PC-3 (cell line): ENCODE results near the gene MR1. TPM values are rescaled to one million over a fixed set of nuclear protein-coding genes. Genes with fewer than 3 reads are reported as not detected.

ENCODE experiments used
- ATAC-seq: fragments of 200-7000 bp; cut with Tn5 transposase; 2 replicates; pipeline ENCODE4 v1.9.1; 2020; ENCODE audit warnings: mild to moderate bottlenecking, moderate library complexity
- BruUV-seq: library from RNA; stranded (reverse); fragments of 400-500 nt; replicated peaks from 2 replicates; lab custom pipeline; 2021; lab: Mats Ljungman, UMichigan
- CTCF ChIA-PET: fragments of 300-600 bp; sonication (Branson Sonifier 250); formaldehyde crosslinking; loops from one replicate; lab custom pipeline; 2022; ENCODE audit warnings: antibody characterized with exemption; lab: Charles Lee
- POLR2A ChIA-PET: fragments of 300-600 bp; sonication (Branson Sonifier 250); formaldehyde crosslinking; loops from one replicate; lab custom pipeline; 2022; ENCODE audit warnings: antibody characterized with exemption; ENCODE audit not compliant: unreplicated experiment; lab: Charles Lee
- DNase-seq: peaks from one replicate; pipeline ENCODE4 v3.0.0-alpha.2; 2015
- H2AFZ ChIP-seq: fragments of 300-600 bp; sonication (generic); 2 replicates; pipeline ENCODE4 v1.6.0; 2016; ENCODE audit warnings: antibody characterized with exemption, low read length
- H3F3A ChIP-seq: fragments of 300-600 bp; sonication (generic); one replicate; pipeline ENCODE4 v1.6.0; 2017; ENCODE audit warnings: antibody characterized with exemption, low read length, control low read depth, mild to moderate bottlenecking; ENCODE audit not compliant: unreplicated experiment
- H3K27ac ChIP-seq: fragments of 300-600 bp; sonication (generic); 2 replicates; pipeline ENCODE4 v1.5.1; 2016; ENCODE audit warnings: mild to moderate bottlenecking, low read length
- H3K27me3 ChIP-seq: fragments of 300-600 bp; sonication (generic); 2 replicates; pipeline ENCODE4 v1.6.1; 2016; ENCODE audit warnings: low read length, mixed read lengths
- H3K36me3 ChIP-seq: fragments of 300-600 bp; sonication (generic); 2 replicates; pipeline ENCODE4 v1.6.1; 2016; ENCODE audit warnings: low read depth, mixed run types, low read length, mixed read lengths
- H3K4me1 ChIP-seq: fragments of 300-600 bp; sonication (generic); 2 replicates; pipeline ENCODE4 v1.5.1; 2016; ENCODE audit warnings: low read length; ENCODE audit not compliant: insufficient read depth
- H3K4me2 ChIP-seq: fragments of 300-600 bp; sonication (generic); 2 replicates; pipeline ENCODE4 v1.6.0; 2016; ENCODE audit warnings: low read length
- H3K4me3 ChIP-seq: fragments of 300-600 bp; sonication (generic); 2 replicates; pipeline ENCODE4 v1.5.1; 2016; ENCODE audit warnings: mild to moderate bottlenecking, low read length, mixed read lengths
- H3K79me2 ChIP-seq: fragments of 300-600 bp; sonication (generic); 2 replicates; pipeline ENCODE4 v1.6.1; 2017; ENCODE audit warnings: low read length, mixed read lengths
- H3K9ac ChIP-seq: fragments of 300-600 bp; sonication (generic); 2 replicates; pipeline ENCODE4 v1.6.0; 2016; ENCODE audit warnings: mild to moderate bottlenecking, low read length
- H3K9me2 ChIP-seq: fragments of 300-600 bp; sonication (generic); replicated peaks from 2 replicates; pipeline ENCODE4 v1.6.1; 2016; ENCODE audit warnings: mixed run types, low read length, mixed read lengths
- H3K9me3 ChIP-seq: fragments of 300-600 bp; sonication (generic); 2 replicates; pipeline ENCODE4 v1.6.1; 2016; ENCODE audit warnings: low read length, mixed read lengths
- H4K20me1 ChIP-seq: fragments of 300-600 bp; sonication (generic); 2 replicates; pipeline ENCODE4 v1.6.1; 2016; ENCODE audit warnings: low read length, mixed read lengths
- EZH2 ChIP-seq: fragments of 300-600 bp; sonication (generic); IDR thresholded peaks from one replicate; pipeline ENCODE4 v1.6.1; 2017; ENCODE audit warnings: antibody characterized with exemption, mild to moderate bottlenecking, low read length; ENCODE audit not compliant: unreplicated experiment
- EZH2phosphoT487 ChIP-seq: fragments of 300-600 bp; sonication (generic); IDR thresholded peaks from 2 replicates; pipeline ENCODE4 v1.6.1; 2018; ENCODE audit warnings: mild to moderate bottlenecking, antibody characterized with exemption, low read length, borderline replicate concordance
- intact Hi-C: fragments of 100-400 bp; cut with micrococcal nuclease; formaldehyde crosslinking; loops from 2 replicates; pipeline ENCODE4 v1.9.0; 2023
- total RNA-seq: library from RNA; depleted of rRNA; stranded (reverse); fragments of >200 nt; gene quantifications from 2 replicates; pipeline ENCODE4 v1.2.3, GENCODE V29; 2014
- TF ChIP-seq, protein P1 (sequence below): fragments of 300-600 bp; sonication (generic); conservative IDR thresholded peaks from 2 replicates; pipeline ENCODE4 v1.5.1; 2017; ENCODE audit warnings: antibody characterized with exemption, low read depth, mild to moderate bottlenecking, low read length

Gene MR1
- total RNA-seq, 1 experiment from 2014 or later = 3.4 TPM

DNA sequence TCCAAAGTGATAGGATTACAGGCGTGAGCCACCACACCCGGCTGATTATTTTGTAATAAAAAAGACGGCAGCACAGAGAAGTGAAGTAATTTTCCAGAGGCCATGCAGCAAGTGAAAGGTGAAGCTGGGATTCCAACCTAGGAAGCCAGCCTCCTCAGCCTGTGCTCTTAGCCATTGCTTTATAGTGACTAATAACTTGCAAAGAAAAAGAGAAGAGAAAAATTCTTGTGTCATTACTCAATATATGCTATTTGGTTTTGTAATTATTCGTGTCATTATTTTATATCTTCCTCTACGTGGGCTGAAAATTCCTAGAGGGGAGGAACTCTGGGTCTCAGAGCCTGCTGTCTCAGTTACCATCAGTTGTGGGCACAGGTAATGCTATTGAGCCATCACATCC, 53.1 kb downstream of the MR1 start:
- Histone ChIP-seq H3K4me2 (peak overlapping the region; percentile 92), H3K27me3 (no peaks in the 10 kb centered on the region), H3K4me1 (peaks cover 15% of the 10 kb centered on the region), H3K27ac (peak overlapping the region; percentile 90), H3K9ac (peak overlapping the region; percentile 68), H2AFZ (no peak overlapping the region), H3F3A (peaks cover 14% of the 10 kb centered on the region), H3K36me3 (peaks cover 25% of the 10 kb centered on the region), H4K20me1 (peaks cover 25% of the 10 kb centered on the region), H3K9me2 (no peaks in the 10 kb centered on the region), H3K4me3 (peak overlapping the region; percentile 99; the same call in 1 of the 2 replicates), H3K79me2 (peaks cover 47% of the 10 kb centered on the region), H3K9me3 (no peaks in the 10 kb centered on the region)
- no TSS peak for BruUV-seq
- POLR2A ChIA-PET = no interaction called here
- DNase-seq (peak; percentile 86), ATAC-seq (peak; percentile 28)
- TF ChIP-seq EZH2 = no peak
- TF ChIP-seq, protein P1, sequence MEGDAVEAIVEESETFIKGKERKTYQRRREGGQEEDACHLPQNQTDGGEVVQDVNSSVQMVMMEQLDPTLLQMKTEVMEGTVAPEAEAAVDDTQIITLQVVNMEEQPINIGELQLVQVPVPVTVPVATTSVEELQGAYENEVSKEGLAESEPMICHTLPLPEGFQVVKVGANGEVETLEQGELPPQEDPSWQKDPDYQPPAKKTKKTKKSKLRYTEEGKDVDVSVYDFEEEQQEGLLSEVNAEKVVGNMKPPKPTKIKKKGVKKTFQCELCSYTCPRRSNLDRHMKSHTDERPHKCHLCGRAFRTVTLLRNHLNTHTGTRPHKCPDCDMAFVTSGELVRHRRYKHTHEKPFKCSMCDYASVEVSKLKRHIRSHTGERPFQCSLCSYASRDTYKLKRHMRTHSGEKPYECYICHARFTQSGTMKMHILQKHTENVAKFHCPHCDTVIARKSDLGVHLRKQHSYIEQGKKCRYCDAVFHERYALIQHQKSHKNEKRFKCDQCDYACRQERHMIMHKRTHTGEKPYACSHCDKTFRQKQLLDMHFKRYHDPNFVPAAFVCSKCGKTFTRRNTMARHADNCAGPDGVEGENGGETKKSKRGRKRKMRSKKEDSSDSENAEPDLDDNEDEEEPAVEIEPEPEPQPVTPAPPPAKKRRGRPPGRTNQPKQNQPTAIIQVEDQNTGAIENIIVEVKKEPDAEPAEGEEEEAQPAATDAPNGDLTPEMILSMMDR = no peak
- TF ChIP-seq EZH2phosphoT487 = no peak
- intact Hi-C loops = loop anchor here (5.0 kb wide), 1 partner anchor 65 kb away; the partner anchor contains the start of gene STX6
- CTCF ChIA-PET = no interaction called here

DNA sequence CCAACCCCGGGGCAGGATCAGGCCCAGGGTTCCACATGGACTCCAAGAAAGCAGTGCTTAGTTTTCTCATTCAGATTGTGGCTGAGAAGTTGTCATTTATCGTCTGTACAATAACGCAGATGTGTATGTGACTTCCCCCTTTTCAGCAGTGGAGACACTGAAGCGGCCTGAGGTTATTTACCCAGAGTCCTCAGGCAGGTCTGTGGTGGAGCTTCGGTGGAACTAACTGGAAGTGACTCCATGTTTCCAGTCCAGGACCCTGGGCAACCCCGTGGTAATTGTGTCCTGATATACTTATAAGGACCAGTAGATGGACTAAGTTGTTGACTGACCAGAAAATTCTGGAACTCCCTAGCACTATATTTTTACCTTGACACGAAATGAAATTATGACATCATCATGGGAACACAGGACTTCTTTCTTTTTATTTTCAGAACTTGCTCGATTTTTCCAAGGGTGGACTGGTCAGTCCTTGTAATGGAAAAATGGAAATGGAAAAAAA, 53.7 kb downstream of the MR1 start:
- H3K79me2 ChIP-seq = peaks cover 52% of the 10 kb centered on the region
- TF ChIP-seq, protein P1 = no peak
- no peak for TF ChIP-seq EZH2phosphoT487
- TF ChIP-seq EZH2 = no peak

More for the DNA sequence above, 53.7 kb downstream of the MR1 start:
- ATAC-seq = no peak
- Histone ChIP-seq H4K20me1 (peaks cover 30% of the 10 kb centered on the region), H3K27me3 (no peaks in the 10 kb centered on the region), H3K9ac (peak overlapping the region; percentile 68), H3K27ac (peak overlapping the region; percentile 90), H3K9me3 (no peaks in the 10 kb centered on the region), H3K4me1 (peaks cover 18% of the 10 kb centered on the region), H3K4me2 (peak overlapping the region; percentile 92), H3K4me3 (peak overlapping the region; percentile 99), H3K9me2 (no peaks in the 10 kb centered on the region), H3K36me3 (peaks cover 28% of the 10 kb centered on the region), H3F3A (peaks cover 16% of the 10 kb centered on the region), H2AFZ (no peak overlapping the region)
- ChIA-PET CTCF (no interaction called here), POLR2A (no interaction called here)
- intact Hi-C loops = loop anchor here (5.0 kb wide), 1 partner anchor 65 kb away; the partner anchor contains the start of gene STX6
- no peak for DNase-seq
- BruUV-seq = no TSS peak
